Measurements from ENCODE around the gene PRKN.
"Not testable (repeated sequence)": the region's sequence is repeated elsewhere in the genome, so short reads cannot be mapped to it uniquely, and the experiment has no call there.

PRKN gene

DNA sequence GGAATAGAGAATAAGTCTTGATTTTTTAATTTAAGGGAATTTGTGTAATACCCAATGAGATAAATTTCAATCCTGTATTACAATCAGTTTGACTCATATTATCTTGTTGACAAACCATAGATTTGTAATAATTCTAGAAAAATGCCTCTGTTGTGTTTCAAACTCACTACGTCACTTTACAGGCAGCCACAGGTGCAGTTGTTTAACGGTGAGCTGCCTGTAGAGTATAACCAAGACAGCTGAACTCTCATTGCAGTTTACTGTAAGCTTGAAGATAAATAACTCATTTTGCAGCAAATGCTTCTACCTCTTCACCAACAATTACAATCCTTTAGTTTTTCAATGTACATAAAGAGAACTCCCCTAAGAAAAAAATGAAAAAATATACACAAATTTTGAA is 114.3 kb downstream of the PRKN start:
- no peak for DNase-seq

DNA sequence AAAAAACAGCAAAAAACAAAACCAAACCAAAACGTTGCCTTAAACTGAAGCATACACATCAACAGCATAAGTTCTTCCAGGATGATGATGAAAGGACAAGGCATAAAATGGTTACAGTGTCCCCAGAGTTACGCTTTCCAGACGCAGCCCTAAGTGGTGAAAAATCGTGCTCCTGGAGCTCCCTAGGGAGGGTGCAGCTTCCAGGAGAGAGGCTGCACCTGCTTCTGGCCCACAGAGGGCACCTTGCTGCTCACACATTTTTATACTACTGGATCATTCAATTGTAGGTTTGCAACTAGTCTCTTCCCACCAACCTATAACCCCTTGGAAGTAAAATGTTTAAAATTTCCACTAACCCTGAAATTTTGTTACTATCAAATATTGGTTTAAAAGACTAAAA is 115.0 kb downstream of the PRKN start:
- DNase-seq: no peak

DNA sequence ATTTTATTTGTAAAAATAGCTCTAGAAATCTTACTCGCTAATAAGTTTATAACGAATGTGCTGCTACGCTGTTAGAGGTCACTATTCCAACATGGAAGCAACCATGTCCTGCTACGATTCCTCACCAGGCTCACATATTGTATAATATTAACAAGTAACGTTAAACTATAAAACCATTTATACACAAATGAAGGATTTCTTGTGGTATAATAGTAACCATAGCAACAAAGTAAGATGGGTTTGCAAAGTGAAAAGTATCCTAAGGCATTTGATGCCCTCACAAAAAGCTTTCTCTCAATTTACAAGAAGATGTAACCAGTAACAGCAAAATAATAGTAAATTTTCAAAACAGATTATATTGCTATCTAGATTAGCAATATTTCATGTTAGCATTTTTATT is 117.2 kb downstream of the PRKN start:
- DNase-seq: no peak

DNA sequence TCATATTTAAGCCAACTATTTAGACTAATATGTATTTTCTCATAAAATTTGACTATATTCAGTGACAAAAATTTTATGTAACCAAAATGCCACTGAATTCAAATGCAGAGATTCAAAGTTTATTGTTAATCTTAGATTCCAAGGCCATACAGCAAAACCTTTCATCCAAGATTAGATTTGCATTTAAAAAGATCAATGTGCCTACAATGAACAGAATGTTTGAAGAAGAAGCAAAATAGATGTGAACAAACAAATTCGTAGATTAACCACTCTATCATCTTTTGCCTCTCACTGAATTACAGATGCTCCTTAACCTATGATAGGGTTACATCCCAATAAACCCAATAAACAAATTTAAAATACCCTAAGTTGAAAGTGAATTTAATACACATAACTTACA is 121.7 kb downstream of the PRKN start:
- DNase-seq: no peak

DNA sequence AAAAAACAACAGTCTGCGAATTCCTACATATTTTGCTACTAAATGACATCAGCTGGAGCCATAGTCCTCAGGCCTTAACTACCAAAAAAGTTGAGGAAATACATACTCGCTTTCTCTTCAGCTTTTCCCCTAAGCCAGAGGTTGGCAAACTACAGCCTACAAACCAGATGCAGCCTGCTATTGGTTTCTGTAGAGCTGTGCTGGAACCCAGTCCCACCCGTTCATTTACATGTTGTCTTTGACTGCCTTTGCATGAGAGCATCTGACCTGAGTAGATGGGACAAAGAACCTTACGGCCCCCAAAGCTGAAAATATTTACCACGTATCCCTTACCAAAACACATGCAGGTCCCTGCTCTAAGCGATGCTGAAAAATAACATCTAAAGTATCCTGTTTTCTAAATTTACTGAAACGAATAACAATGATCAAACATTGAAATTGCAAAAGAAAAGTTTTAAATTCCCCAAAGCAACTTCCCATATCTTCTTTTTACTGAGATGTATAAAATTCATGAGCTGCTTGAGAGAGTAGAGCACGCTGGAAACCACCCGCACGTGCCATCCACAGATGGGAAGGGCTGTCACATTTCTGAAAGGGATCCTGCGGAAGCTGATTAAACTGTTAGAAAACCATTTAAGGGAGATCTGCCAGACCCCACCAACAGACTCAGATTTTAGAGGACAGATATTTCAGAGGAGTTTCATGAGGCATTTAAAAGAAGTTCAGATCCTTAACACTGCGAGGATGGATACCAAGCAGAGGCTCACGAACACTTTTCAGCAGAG is 124.1 kb downstream of the PRKN start:
- DNase-seq: no peak

DNA sequence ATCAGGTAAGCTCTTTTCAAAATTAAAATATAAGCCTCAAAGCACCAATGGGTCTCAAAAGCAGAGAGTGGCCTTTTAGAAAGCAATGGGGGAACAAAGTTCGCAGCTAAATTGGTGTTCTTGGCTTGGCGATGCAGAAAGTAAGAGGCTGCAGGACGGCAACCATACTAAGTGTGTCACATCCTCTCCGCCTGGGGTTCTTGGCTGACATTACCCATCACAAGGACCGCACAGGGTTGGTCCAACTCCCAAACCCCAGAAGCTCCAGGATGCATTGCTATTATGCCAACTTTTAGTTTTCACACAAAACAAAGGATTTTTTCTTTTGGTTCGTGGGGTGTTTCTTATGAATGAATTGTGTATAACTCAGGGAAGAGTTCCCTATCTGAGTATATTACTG is 124.8 kb downstream of the PRKN start:
- DNase-seq: no peak

DNA sequence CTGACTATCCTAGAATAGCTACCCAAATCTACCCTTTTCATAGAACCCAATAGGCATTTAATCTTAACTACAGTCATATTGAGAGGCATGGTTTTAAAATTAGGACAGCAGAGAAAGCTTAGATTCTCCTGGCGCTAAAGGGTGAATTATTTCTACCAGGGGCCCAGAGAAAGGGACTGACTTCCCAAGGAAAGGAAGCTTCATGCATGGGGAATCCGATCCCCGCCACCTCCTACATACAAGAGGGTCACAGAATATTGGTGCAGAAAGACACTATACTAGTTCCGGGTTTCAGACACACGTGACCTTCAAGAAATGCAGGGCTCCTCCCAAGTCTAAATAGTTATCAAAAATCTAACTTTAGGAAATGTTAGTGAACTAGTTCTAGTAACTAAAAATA is 130.9 kb downstream of the PRKN start:
- DNase-seq: no peak

DNA sequence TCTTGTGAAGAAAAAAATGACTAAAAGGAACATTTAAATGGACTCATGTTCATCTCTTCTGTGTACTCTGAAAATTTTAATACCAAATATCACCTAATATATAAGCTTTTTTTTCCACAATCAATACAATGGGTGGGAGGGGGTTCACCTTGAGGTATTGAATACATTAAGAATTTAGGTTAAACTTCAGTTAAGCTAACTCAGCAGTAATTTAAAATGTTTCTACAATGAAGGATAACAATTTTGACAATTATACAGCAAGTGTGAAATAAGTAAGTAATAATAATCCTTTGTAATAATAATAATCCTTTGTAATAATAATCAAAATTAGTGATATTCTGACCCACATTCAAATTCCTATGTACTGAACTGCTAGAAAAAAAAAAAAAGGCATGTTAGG is 136.0 kb downstream of the PRKN start:
- DNase-seq: no peak

DNA sequence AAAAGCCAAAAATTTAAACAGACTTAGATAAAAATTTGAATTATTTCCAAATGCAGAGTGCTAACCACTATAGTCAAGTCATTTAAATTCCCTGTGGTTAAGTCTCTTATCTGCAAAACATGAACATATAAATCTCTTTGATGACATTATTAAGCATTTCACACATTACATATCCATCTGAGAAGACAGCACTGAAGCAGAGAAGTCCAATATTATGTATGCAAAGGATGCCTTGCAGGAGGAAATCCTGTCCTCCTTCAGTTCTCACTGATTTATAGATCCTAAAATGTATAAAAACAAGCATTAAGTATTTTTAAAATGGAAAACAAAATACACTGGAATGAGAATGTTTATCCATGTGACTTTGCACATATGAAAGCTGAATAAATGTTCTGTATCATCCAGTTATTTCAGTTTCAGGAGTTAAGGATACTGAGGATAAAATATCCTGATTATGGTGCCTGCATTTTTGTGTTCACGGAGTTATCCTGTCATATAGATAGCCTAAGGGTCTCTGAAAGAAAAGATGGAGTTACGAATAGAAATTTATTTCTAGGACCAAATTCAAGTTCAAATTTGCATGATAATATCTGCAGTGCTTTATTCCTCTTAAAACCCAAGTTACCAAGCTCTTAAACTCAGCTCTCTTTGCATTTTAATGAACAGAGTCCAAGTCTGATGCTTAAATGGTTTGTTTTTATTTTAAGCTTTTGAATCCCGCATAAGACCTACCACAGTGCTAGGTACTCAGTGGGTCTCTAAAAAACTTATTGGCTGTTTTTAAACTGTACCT is 145.4 kb downstream of the PRKN start:
- DNase-seq: no peak

DNA sequence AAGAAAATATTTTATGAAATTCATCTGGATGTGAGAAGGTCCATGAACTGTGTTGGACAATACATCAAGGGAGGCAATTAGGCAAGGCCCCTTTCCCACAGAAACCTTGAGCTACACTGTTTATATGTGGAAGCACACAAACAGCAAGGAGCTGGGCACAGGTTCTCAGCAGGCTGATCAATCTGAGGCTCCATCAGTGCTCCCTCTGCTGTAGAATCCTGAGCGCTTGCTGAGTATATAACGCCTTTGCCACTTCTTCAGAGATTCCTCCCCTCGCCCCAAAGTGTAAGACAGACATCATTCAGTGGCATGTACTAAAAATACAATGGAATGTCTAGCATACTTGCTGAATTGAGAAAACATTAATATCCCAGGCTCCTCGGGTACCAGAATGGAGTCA is 146.9 kb downstream of the PRKN start:
- no peak for DNase-seq

DNA sequence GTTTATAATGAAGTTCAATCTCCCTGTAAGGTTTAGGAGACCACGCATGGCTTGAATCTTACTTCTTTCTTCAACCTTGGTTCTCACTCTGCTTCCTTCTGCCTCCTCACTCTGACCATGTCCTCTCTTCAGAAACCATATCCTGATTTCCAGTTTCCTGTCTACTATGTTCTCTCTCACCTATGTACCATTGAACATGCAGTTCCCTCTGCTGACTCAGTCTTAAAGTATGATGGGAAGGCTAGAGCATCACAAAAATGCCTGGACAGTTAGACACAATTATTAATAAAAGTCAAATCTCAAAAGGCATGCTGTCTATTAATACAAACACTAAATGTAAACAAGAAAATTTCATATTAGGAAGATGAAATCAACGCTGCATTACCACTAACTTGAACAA is 151.6 kb downstream of the PRKN start:
- no peak for DNase-seq

DNA sequence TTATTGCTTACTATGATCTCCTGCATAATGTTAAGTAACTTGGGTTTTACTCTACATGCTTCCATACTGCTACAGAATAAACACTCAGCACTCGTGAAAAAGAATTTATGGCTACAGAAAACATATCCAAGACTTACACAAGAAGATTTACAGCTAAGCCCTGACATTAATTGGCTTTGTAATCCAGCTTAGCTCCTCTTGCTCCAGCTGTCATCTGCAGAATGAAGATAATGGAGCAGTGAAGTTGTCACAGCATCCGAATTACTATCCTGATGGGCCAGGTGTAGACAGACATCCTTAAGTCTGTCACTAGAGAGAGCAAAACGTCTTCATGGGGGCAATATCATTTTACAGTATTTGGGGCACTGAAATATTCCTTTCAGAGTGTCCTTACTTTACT is 155.3 kb downstream of the PRKN start:
- DNase-seq: no peak

DNA sequence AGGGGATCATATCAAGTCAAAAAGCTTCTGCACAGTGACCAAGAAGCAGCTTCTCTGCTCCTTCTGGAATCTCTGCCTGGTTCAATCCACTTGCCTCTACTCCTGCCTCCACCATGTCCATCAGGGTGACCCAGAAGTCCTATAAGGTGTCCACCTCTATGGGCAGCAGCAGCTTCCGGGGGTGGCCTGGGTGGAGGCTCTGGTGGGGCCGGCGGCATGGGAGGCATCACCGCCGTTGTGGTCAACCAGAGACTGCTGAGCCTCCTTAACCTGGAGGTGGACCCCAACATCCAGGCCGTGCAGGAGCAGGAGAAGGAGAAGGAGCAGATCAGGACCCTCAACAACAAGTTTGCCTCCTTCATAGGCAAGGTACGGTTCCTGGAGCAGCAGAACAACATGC is 159.3 kb downstream of the PRKN start:
- no peak for DNase-seq

DNA sequence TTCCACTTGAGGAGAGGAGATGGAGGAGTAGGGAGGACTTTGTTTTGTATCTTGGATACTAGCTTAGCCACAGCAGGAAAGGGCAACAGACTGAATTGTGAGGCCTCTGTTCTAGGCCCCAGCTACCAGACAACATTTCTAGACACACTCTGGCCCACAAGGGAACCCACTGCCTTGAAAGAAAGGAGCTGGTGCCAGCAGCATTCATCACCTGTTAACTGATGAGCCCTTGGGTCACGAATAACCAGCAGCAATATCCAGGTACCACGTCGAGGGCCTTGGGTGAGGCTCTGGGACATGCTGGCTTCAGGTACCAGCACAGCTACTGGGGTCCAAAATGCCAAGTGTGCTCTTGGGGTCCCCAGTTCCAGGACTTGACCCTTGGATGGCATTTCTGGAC is 165.5 kb downstream of the PRKN start:
- DNase-seq: no peak

DNA sequence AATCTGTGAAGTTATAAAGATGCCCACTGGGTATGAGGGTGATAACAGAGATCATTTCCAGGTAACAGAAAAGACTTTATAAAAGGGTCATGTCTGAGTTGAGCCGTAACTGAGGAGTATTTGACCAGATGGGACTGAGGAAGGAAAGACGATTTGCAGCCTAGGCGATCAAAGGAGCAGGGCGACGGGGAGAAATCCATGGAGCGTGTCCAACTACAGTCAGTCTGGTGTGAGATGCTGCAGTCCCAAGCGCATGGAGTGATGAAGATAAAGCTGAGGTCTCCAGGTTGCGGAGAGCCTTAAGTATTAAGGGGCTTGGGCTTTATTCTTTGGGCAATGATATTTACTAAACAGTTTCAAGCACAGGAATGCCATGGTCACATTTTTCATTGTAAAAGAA is 166.7 kb downstream of the PRKN start:
- no peak for DNase-seq

DNA sequence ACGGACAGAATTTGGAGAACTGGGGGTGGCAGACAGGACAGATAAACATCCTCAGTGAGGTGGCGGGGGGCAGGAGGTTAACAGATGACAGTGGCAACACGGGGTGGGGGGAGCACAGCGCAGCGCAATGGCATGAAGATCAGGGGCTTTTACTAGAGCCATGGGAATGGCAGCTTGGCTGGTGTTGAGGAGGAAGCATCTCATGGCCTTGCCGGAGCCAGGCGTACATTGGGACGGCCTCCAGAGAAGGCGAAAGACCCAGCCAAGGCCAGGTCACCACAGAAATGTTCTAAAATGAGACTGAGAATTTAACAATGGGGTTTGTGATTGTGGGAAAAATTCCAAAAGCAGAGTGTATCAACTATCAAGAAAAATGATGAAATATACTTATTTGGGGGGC is 173.0 kb downstream of the PRKN start:
- DNase-seq: no peak

DNA sequence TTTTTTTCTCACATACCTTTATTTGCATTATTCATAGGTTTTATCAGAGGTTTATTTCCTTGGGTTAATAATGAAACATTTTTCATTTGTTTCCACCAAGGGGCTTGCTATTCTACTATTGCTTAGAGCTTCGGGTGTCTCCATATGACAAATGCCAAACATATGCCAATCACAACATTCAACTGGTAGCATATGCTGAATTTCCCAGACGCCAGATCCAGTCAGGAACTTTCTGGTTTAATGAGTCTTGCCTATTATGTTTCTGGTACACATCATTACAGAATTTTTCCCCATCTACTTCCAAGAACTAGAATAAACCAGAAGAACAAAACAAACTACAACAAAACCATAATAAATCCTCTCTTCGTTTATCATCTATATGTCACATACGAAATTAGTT is 180.7 kb downstream of the PRKN start:
- DNase-seq: no peak

DNA sequence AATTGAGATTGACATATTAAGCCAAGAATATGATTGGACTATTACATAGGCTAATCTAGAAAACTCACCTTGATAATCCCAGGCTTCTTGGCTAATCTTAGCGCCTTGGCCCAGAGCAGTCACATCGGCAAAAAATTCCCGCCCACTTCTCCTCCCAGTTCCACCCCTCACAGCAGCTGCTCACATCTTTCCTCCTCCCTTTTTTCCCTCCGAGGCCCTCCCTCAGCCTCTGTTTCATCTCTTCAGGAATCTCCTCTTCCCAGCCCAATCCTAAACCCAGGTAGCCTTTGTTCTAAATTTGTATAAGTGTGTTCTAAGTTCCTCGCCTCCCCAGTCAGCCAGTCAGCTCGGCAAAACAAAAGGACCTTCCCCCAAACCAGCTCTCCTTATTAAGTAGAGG is 184.3 kb downstream of the PRKN start:
- no peak for DNase-seq

DNA sequence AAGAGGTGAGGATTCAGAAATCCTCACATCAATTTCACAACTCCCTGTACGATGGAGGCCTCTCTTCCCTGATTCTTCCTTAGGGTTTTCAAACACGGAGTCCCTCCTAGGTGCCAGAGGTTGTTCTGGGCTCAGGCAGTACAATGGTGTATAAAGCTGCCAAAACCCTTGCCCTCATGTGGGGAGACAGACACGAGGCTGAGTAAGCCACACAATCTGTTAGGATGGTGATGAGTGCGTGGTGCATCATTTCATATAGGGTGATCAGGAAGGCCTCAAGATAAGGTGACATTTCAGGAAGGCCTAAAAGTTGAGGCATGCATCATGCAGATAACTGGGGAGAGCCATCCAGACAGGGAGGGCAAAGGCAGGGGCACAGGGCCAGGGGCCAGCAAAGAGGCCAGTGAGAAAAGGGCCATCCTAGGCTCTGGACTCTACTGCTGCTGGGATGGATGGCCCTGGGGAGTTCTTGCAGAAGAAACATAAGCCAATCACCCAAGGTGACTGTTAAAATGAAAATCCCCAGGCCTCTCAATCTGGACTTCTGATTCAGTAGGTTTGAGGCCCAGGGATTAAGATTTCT is 186.5 kb downstream of the PRKN start:
- DNase-seq: no peak

DNA sequence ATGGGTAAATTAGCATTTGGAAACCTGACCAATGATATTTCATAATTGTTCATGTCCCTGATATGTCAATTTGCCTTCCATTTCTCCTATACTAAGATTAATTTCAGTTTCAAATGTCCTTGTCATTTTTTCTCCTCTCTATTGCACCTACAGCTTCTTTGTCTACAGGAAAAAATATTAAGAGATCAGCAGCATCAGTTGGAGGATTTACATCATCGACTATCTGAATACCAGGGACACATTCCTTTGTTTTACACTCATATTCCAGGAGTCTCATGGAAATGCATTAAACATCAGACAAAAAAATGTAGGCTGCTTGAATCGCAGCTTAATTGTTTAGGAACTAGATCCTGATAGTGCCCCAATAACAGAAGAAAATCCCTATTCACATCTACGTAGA is 188.2 kb downstream of the PRKN start:
- no peak for DNase-seq

DNA sequence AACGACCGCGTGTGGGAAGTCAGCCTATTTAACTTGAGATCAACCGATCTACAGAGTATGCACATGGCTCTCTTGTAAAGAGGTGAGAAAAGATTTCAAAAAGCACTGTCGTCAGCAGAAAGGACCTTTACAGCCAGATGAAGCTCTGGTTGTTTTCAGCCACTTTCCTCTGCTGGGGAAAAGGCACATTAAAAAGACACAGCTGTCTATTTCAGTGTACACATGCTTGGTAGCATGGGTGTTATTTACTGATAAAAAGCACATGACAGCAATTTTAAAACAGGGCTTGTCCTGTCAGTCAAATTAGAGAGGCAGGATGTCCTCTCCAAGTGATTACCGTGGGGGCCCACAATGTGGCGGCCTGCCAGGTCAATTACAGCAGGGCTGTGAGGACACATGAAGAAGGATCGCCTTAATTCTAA is 188.9 kb downstream of the PRKN start:
- no peak for DNase-seq

DNA sequence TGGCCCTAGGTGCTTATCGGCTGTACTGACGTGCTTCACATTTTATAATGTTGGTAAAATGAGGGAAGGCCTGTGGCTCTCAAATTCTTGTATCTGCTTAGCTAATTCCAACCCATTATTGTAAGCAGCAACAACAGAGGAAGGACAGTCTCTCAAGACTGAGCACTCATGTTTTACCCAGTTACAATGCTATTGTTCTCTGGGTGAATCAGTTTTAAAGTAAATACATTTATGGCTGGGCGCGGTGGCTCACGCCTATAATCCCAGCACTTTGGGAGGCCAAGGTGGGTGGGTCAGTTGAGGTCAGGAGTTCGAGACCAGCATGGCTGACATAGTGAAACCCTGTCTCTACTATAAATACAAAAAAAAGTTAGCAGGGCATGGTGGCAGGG is 194.6 kb downstream of the PRKN start:
- no peak for DNase-seq

DNA sequence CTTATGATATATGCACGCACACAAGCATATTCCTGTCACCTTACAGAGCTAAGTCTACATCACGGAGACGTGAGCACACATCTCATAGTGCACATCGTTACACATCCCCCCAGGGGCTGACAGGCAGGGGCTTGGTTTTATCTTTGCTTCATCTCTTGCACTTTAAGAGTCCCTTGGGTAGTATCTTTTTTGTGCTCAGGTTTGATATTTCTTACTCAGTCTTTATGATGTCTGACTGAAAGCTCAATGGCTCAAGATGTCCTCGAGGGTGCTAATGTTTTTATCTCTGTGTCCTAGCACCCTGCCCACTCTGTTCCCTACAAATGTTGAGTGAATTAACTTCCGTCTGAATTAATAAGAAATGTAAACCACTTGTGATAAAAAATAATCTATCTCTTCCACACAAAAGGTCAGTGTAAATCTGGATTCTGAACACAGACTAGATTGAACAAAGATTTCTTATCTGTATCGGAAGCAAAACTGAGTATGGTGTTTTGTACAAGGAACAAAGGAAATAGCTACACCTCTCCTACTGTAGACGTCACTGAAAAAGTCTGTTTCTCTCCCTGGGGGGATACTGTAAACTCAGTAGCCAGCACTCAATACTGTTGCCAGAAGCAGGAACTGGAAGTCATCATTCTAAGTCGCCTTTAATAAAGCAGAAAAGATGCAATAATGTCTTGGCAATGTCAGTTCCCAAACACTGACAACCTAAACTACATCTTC is 195.1 kb downstream of the PRKN start:
- DNase-seq: no peak

DNA sequence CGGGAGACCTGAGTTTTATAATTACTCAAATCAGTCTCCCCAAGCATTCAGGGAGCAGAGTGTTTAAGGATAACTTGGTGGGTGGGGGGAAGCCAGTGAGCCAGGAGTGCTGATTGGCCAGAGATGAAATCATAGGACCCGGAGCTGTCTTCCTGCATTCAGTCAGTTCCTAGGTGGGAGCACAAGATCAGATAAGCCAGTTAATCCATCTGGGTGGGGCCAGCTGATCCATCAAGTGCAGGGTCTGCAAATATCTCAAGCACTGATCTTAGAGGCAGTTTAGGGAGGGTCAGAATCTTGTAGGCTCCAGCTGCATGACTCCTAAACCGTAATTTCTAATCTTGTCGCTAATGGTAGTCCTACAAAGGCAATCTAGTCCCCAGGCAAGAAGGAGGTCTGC is 196.2 kb downstream of the PRKN start:
- DNase-seq: not testable (repeated sequence)

All from stimulated activated CD4-positive, alpha-beta T cell treated with anti-CD3 and anti-CD28 coated beads, Interleukin-4, amount 100 ng/mL, for 4 hours (primary cell).